Caco-2 (cell line): ENCODE measurements around the gene CRB2. TPM values are rescaled to one million over a fixed set of nuclear protein-coding genes. Genes with fewer than 3 reads are reported as not detected.

Source experiments
- BruUV-seq: library from RNA; stranded (reverse); fragments of 400-500 nt; replicated peaks from 2 replicates; lab custom pipeline; 2021; lab: Mats Ljungman, UMichigan
- CTCF ChIA-PET: fragments of 300-600 bp; sonication (Branson Sonifier 250); formaldehyde crosslinking; loops from one replicate; lab custom pipeline; 2022; ENCODE audit warnings: antibody characterized with exemption; lab: Charles Lee
- POLR2A ChIA-PET: fragments of 300-600 bp; sonication (Branson Sonifier 250); formaldehyde crosslinking; loops from one replicate; lab custom pipeline; 2022; ENCODE audit warnings: antibody characterized with exemption; lab: Charles Lee
- DNase-seq, 2 experiments: peaks; one replicate each; pipeline versions ENCODE4 v3.0.0 to v3.0.0-alpha.2; 2020 to 2022
- H3K27me3 ChIP-seq: replicated peaks from 2 replicates; pipeline ENCODE4 v1.6.0; 2011; ENCODE audit warnings: low read length; ENCODE audit not compliant: control insufficient read depth, insufficient read depth
- H3K36me3 ChIP-seq: 2 replicates; pipeline ENCODE4 v1.5.1; 2011; ENCODE audit warnings: low read length; ENCODE audit not compliant: control insufficient read depth, insufficient read depth
- H3K4me1 ChIP-seq: fragments of 250-450 bp; sonication (Bioruptor Pico); 2 replicates; pipeline ENCODE4 v1.5.1; 2020; ENCODE audit warnings: mild to moderate bottlenecking
- H3K4me3 ChIP-seq: 2 replicates; pipeline ENCODE4 v1.5.1; 2011; ENCODE audit warnings: low read depth, mild to moderate bottlenecking, control low read depth, low read length
- H3K9me3 ChIP-seq: fragments of 250-450 bp; sonication (Bioruptor Pico); 2 replicates; pipeline ENCODE4 v1.5.1; 2020; ENCODE audit warnings: mild to moderate bottlenecking, moderate library complexity
- H3K27ac Mint-ChIP-seq: one replicate; pipeline ENCODE4 v1.8.0; 2022; ENCODE audit warnings: mixed read lengths; ENCODE audit not compliant: unreplicated experiment
- H3K27me3 Mint-ChIP-seq: one replicate; pipeline ENCODE4 v1.8.0; 2022; ENCODE audit warnings: mixed read lengths; ENCODE audit not compliant: insufficient read depth, unreplicated experiment
- H3K36me3 Mint-ChIP-seq: one replicate; pipeline ENCODE4 v1.8.0; 2022; ENCODE audit warnings: mild to moderate bottlenecking, mixed read lengths; ENCODE audit not compliant: insufficient read depth, unreplicated experiment
- H3K4me1 Mint-ChIP-seq: one replicate; pipeline ENCODE4 v1.8.0; 2022; ENCODE audit warnings: low read depth, mixed read lengths; ENCODE audit not compliant: unreplicated experiment
- H3K4me3 Mint-ChIP-seq: one replicate; pipeline ENCODE4 v1.8.0; 2022; ENCODE audit warnings: mild to moderate bottlenecking, moderate library complexity, mixed read lengths; ENCODE audit not compliant: unreplicated experiment
- H3K9me3 Mint-ChIP-seq: one replicate; pipeline ENCODE4 v1.8.0; 2022; ENCODE audit warnings: mixed read lengths; ENCODE audit not compliant: unreplicated experiment
- CTCF ChIP-seq, 2 experiments: fragments of 200-600 bp in 1 of 2; IDR thresholded peaks; 1 replicate in 1 of 2; 2 replicates in 1 of 2; pipeline versions ENCODE4 v1.5.1 to v1.8.0; 2011 to 2022; ENCODE audit warnings: antibody characterized with exemption in 1 of 2, control low read depth in 1 of 2, inconsistent platforms in 1 of 2, low read depth in 1 of 2, low read length in 1 of 2, mild to moderate bottlenecking in 1 of 2, moderate library complexity in 1 of 2; ENCODE audit not compliant: insufficient read depth in 1 of 2, severe bottlenecking in 1 of 2, unreplicated experiment in 1 of 2
- intact Hi-C: fragments of 100-400 bp; cut with micrococcal nuclease; formaldehyde crosslinking; loops from one replicate; pipeline ENCODE4 v1.10.0; 2022; ENCODE audit not compliant: unreplicated experiment
- total RNA-seq: library from RNA; stranded (reverse); gene quantifications from 2 replicates; pipeline ENCODE4 v1.2.3, GENCODE V29; 2022

Gene CRB2
- total RNA-seq, 1 experiment from 2014 or later = 0.34 TPM

GRCh38 chr9:123407217-123407851 is 51.3 kb downstream of the CRB2 start:
- no TSS peak for BruUV-seq
- POLR2A ChIA-PET = no interaction called here
- no peaks in the 10 kb centered on the region for H3K36me3 Mint-ChIP-seq
- no peak for TF ChIP-seq CTCF (IDR thresholded peaks at IDR 0.05; ENCODE audit: insufficient read depth in 1 of 2, low read depth in 1 of 2, low read length in 1 of 2, severe bottlenecking in 1 of 2, unreplicated experiment in 1 of 2)
- H3K27me3 Mint-ChIP-seq = no peaks in the 10 kb centered on the region
- H3K4me1 Mint-ChIP-seq = no peaks in the 10 kb centered on the region
- intact Hi-C loops = no loop called here
- Histone ChIP-seq H3K36me3 (no peaks in the 10 kb centered on the region), H3K9me3 (no peaks in the 10 kb centered on the region), H3K4me1 (no peaks in the 10 kb centered on the region), H3K4me3 (no peak overlapping the region), H3K27me3 (no peaks in the 10 kb centered on the region)
- no peak overlapping the region for H3K4me3 Mint-ChIP-seq
- DNase-seq = no peak
- no peak overlapping the region for H3K27ac Mint-ChIP-seq
- H3K9me3 Mint-ChIP-seq = no peaks in the 10 kb centered on the region
- CTCF ChIA-PET = no interaction called here

GRCh38 chr9:123408313-123409262 is 52.6 kb downstream of the CRB2 start:
- Histone ChIP-seq H3K4me1 (no peaks in the 10 kb centered on the region), H3K9me3 (no peaks in the 10 kb centered on the region), H3K27me3 (no peaks in the 10 kb centered on the region), H3K4me3 (no peak overlapping the region), H3K36me3 (no peaks in the 10 kb centered on the region)
- H3K36me3 Mint-ChIP-seq = no peaks in the 10 kb centered on the region
- H3K9me3 Mint-ChIP-seq = no peaks in the 10 kb centered on the region
- no TSS peak for BruUV-seq
- no peaks in the 10 kb centered on the region for H3K27me3 Mint-ChIP-seq
- TF ChIP-seq CTCF (IDR thresholded peaks at IDR 0.05; ENCODE audit: insufficient read depth in 1 of 2, low read depth in 1 of 2, low read length in 1 of 2, severe bottlenecking in 1 of 2, unreplicated experiment in 1 of 2) = no peak
- H3K27ac Mint-ChIP-seq = no peak overlapping the region
- POLR2A ChIA-PET = no interaction called here
- H3K4me1 Mint-ChIP-seq = no peaks in the 10 kb centered on the region
- intact Hi-C loops = no loop called here
- CTCF ChIA-PET = no interaction called here
- no peak for DNase-seq
- H3K4me3 Mint-ChIP-seq = no peak overlapping the region

- BruUV-seq = no TSS peak
- H3K27me3 Mint-ChIP-seq = no peaks in the 10 kb centered on the region
- POLR2A ChIA-PET = no interaction called here
Observed at GRCh38 chr9:123410281-123410910, 54.4 kb downstream of the CRB2 start.

More at GRCh38 chr9:123410281-123410910, 54.4 kb downstream of the CRB2 start:
- no peak for TF ChIP-seq CTCF (IDR thresholded peaks at IDR 0.05; ENCODE audit: insufficient read depth in 1 of 2, low read depth in 1 of 2, low read length in 1 of 2, severe bottlenecking in 1 of 2, unreplicated experiment in 1 of 2)
- no peak overlapping the region for H3K27ac Mint-ChIP-seq
- no peaks in the 10 kb centered on the region for H3K4me1 ChIP-seq
- intact Hi-C loops = no loop called here
- H3K27me3 ChIP-seq = no peaks in the 10 kb centered on the region
- H3K9me3 ChIP-seq = no peaks in the 10 kb centered on the region
- no peaks in the 10 kb centered on the region for H3K4me1 Mint-ChIP-seq
- no peak overlapping the region for H3K4me3 Mint-ChIP-seq
- H3K36me3 Mint-ChIP-seq = no peaks in the 10 kb centered on the region
- CTCF ChIA-PET = no interaction called here
- DNase-seq = no peak
- no peak overlapping the region for H3K4me3 ChIP-seq
- H3K36me3 ChIP-seq = no peaks in the 10 kb centered on the region
- no peaks in the 10 kb centered on the region for H3K9me3 Mint-ChIP-seq
